Colonic mucosa (tissue), 4 donors: ENCODE measurements around the gene KPTN. TPM values are rescaled to one million over a fixed set of nuclear protein-coding genes. Genes with fewer than 3 reads are reported as not detected.

Source experiments
- DNase-seq: peaks from one replicate; pipeline ENCODE4 v3.0.0-alpha.2; 2020
- H3K27ac ChIP-seq: fragments of 200-600 bp; one replicate; pipeline ENCODE4 v1.8.0; 2021
- H3K27me3 ChIP-seq: fragments of 200-600 bp; one replicate; pipeline ENCODE4 v1.8.0; 2021
- H3K36me3 ChIP-seq: fragments of 200-600 bp; one replicate; pipeline ENCODE4 v1.8.0; 2021
- H3K4me1 ChIP-seq: fragments of 200-600 bp; one replicate; pipeline ENCODE4 v1.8.0; 2021; ENCODE audit warnings: mild to moderate bottlenecking
- H3K4me3 ChIP-seq: fragments of 200-600 bp; one replicate; pipeline ENCODE4 v1.8.0; 2021
- H3K9ac ChIP-seq, 2 donors: one replicate each; pipeline ENCODE4 v1.7.0; 2013; ENCODE audit warnings: control low read depth in 2 of 2, low read depth in 2 of 2, low read length in 2 of 2
- H3K9me3 ChIP-seq: fragments of 200-600 bp; one replicate; pipeline ENCODE4 v1.8.0; 2021
- intact Hi-C: fragments of 100-400 bp; cut with DNase I; formaldehyde crosslinking; loops from one replicate; pipeline ENCODE4 v1.14.1; 2022
- total RNA-seq, 2 donors: library from RNA; stranded (reverse); fragmentation: NEBNext Ultra II Directional in 1 of 2; extraction: Animal tissue kit (Norgen Biotek cat#: 25700) in 1 of 2; gene quantifications; one replicate each; pipeline ENCODE4 v1.2.1, GENCODE V29; 2021
- TF ChIP-seq, protein P1 (sequence below): fragments of 200-600 bp; IDR thresholded peaks from one replicate; pipeline ENCODE4 v1.8.0; 2022; ENCODE audit warnings: antibody characterized with exemption, mild to moderate bottlenecking
- donor health status: healthy.
- donor health status: DM: no; HTN: no; CAD: no.
- donor health status: DM: no; HTN: no; CAD: no.

KPTN gene
- total RNA-seq, 2 donors from 2014 or later, result 8.6 to 13.3 TPM

DNA sequence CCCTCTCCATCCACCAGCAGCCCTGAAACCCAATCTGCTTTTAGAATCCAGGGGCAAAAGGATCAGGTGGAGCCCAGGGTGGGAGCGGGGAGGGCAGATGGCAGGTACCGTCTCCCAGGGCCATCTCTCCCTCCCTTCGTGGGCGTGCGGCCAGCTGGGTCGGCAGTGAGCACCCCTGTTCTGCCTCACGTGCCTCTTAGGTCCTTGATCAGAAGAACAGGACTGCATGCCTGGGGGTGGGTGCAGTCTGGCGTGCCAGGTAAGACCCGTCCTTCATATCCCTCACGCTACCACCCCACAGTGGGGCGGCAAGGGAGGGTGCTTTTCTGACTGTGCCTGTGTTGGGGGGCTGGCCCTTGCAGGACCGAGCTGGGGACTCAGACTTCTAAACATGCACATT, 14.3 kb downstream of the KPTN start:
- Histone ChIP-seq H3K9ac (no peak overlapping the region), H3K27me3 (peaks cover 23% of the 10 kb centered on the region), H3K27ac (no peak overlapping the region), H3K4me1 (no peaks in the 10 kb centered on the region), H3K4me3 (no peak overlapping the region), H3K36me3 (no peaks in the 10 kb centered on the region), H3K9me3 (no peaks in the 10 kb centered on the region)
- intact Hi-C loops, result no loop called here
- DNase-seq, result no peak
- TF ChIP-seq, protein P1, sequence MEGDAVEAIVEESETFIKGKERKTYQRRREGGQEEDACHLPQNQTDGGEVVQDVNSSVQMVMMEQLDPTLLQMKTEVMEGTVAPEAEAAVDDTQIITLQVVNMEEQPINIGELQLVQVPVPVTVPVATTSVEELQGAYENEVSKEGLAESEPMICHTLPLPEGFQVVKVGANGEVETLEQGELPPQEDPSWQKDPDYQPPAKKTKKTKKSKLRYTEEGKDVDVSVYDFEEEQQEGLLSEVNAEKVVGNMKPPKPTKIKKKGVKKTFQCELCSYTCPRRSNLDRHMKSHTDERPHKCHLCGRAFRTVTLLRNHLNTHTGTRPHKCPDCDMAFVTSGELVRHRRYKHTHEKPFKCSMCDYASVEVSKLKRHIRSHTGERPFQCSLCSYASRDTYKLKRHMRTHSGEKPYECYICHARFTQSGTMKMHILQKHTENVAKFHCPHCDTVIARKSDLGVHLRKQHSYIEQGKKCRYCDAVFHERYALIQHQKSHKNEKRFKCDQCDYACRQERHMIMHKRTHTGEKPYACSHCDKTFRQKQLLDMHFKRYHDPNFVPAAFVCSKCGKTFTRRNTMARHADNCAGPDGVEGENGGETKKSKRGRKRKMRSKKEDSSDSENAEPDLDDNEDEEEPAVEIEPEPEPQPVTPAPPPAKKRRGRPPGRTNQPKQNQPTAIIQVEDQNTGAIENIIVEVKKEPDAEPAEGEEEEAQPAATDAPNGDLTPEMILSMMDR, result no peak

DNA sequence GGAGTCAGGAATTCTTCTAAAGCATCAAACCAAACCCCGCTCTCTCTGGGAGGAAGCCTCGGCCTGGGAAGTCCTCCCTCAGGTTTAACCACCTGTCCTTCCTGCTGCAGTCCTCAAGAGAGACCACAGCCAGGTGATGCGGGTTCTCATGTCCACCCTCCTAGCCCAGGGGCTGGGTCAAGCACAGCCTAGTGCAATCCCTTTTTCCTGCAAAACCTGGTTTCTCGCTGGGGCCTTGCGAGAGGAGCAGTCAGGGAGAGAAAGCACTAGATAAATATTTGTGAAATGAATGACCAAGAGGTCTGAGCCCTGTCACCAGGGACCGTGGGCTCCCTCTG, 14.7 kb downstream of the KPTN start:
- peaks cover 23% of the 10 kb centered on the region for H3K27me3 ChIP-seq
- no peaks in the 10 kb centered on the region for H3K9me3 ChIP-seq
- TF ChIP-seq, protein P1, result no peak
- intact Hi-C loops, result no loop called here
- no peaks in the 10 kb centered on the region for H3K4me1 ChIP-seq
- no peak overlapping the region for H3K27ac ChIP-seq
- H3K9ac ChIP-seq, result no peak overlapping the region
- no peaks in the 10 kb centered on the region for H3K36me3 ChIP-seq
- no peak for DNase-seq
- H3K4me3 ChIP-seq, result no peak overlapping the region

DNA sequence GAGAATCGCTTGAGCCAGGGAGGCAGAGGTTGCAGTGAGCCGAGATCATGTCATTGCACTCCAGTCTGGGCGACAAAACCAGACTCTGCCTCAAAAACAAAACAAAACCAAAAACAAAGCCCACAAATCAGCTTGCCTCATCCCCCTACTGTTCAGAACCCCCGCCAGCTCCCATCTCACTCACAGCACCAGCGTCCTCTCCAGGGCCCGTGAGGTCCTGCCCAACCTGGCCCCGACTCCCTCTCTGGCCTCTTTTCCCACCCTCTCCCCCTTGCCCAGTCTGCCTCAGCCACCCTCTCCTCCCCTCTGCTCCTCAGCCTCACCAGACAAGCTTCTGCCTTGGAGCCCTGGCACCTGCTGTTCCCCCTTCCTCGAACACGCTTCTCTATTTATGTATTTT, 16.1 kb downstream of the KPTN start:
- DNase-seq, result no peak
- Histone ChIP-seq H3K27ac (no peak overlapping the region), H3K9me3 (no peaks in the 10 kb centered on the region), H3K4me1 (no peaks in the 10 kb centered on the region), H3K4me3 (no peak overlapping the region), H3K27me3 (peaks cover 23% of the 10 kb centered on the region), H3K9ac (no peak overlapping the region), H3K36me3 (no peaks in the 10 kb centered on the region)
- TF ChIP-seq, protein P1, result no peak
- intact Hi-C loops, result no loop called here

DNA sequence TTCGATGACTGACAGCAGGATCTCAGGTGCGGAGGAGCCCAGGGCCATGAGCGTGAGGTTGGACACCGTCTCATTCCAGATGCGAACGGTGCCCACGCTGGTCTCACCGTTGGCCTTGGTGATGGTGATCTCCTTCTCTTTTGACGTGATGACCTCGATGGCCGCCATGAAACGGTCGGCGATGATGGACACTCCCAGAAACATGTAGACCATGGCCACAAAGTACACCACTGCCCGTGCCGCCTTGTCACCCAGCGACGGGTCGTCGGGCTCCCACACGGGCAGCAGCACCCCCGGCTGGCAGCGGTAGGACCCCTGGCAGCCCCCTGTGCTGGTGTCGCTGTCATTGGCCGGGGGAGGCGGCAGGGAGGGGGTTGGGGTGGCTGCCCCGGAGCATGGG, 18.1 kb downstream of the KPTN start:
- no peak overlapping the region for H3K4me3 ChIP-seq
- no peak overlapping the region for H3K9ac ChIP-seq
- TF ChIP-seq, protein P1, result no peak
- no peak overlapping the region for H3K27ac ChIP-seq
- H3K9me3 ChIP-seq, result no peaks in the 10 kb centered on the region
- H3K27me3 ChIP-seq, result peaks cover 11% of the 10 kb centered on the region
- H3K4me1 ChIP-seq, result no peaks in the 10 kb centered on the region
- intact Hi-C loops, result no loop called here
- H3K36me3 ChIP-seq, result no peaks in the 10 kb centered on the region
- DNase-seq, result no peak

DNA sequence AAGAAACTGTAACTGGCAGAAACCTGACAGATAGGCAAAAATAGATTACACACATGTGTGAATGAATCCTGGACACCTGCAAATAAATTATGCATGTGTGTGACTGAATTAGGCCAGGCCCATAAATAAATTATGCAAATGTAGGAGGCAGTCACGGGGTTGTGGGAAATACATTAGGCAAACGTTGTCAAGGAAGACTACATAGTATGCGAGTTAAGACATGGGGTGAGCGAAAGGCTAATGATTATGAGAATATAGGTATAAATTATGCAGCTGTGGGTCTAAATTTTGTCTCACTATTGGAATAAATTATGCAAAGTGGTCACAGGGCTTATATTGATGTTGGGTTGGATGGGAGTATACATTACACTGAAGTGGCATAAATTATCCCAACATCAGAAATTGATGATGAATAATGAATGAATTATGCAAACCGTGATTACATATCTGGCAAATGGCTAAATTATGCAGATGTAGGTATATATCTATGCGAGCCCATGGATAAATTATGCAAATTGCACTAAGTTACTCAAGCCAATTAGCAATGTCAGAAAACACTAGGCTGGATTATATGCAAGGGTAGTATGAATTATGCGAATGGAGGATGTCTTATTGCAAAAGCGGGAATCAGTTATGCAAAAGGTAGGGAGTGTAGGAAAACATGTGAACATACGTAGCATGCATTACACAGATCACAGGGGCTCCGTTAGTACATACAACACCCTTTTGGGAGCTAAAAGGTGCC, 19.2 kb downstream of the KPTN start:
- no peaks in the 10 kb centered on the region for H3K9me3 ChIP-seq
- H3K27ac ChIP-seq, result no peak overlapping the region
- no peak for DNase-seq
- TF ChIP-seq, protein P1, result no peak
- intact Hi-C loops, result no loop called here
- peaks cover 7% of the 10 kb centered on the region for H3K27me3 ChIP-seq
- H3K4me3 ChIP-seq, result no peak overlapping the region
- H3K9ac ChIP-seq, result no peak overlapping the region
- H3K36me3 ChIP-seq, result no peaks in the 10 kb centered on the region
- no peaks in the 10 kb centered on the region for H3K4me1 ChIP-seq
